Measurements from ENCODE around the gene ANAPC1. TPM values are rescaled to one million over a fixed set of nuclear protein-coding genes. Genes with fewer than 3 reads are reported as not detected.
A peak's percentile ranks its signal among the peaks of the same experiment; 100 is the strongest.

ANAPC1 gene
- total and polyA plus RNA-seq, 10 of the 15 experiments (the other 5 are each of a cell fraction or from before 2014, with no cell fraction given), result 10.0 to 108 (median 53.6) TPM

GRCh38 chr2:111898703-111899514 lies 14.9 kb upstream of the ANAPC1 start (continued):
- TF ChIP-seq HDGF (IDR thresholded peaks at IDR 0.05), result 0 out of 2 replicates have a peak, but pooled peaks have one; percentile 14
- TF ChIP-seq SMARCA5 (IDR thresholded peaks at IDR 0.05), result no peak
- no peak for TF ChIP-seq ZZZ3 (IDR thresholded peaks at IDR 0.05; ENCODE audit: control insufficient read depth, insufficient read length, low read depth)
- TF ChIP-seq NBN (IDR thresholded peaks at IDR 0.05), result no peak
- TF ChIP-seq MEF2B (IDR thresholded peaks at IDR 0.05; ENCODE audit: partially characterized antibody, poor library complexity, severe bottlenecking), result peak; percentile 58
- TF ChIP-seq IKZF1 (conservative IDR thresholded peaks at IDR 0.05), result peak; percentile 70
- TF ChIP-seq, protein P1, sequence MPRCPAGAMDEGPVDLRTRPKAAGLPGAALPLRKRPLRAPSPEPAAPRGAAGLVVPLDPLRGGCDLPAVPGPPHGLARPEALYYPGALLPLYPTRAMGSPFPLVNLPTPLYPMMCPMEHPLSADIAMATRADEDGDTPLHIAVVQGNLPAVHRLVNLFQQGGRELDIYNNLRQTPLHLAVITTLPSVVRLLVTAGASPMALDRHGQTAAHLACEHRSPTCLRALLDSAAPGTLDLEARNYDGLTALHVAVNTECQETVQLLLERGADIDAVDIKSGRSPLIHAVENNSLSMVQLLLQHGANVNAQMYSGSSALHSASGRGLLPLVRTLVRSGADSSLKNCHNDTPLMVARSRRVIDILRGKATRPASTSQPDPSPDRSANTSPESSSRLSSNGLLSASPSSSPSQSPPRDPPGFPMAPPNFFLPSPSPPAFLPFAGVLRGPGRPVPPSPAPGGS (IDR thresholded peaks at IDR 0.05; ENCODE audit: borderline replicate concordance, insufficient read depth, low read depth, low read length, poor library complexity, severe bottlenecking), result no peak
- TF ChIP-seq EP300 (IDR thresholded peaks at IDR 0.05; ENCODE audit: borderline replicate concordance in 1 of 2, control insufficient read depth in 1 of 2, low read depth in 2 of 2, low read length in 2 of 2), result no peak
- TF ChIP-seq SUPT20H (IDR thresholded peaks at IDR 0.05; ENCODE audit: borderline replicate concordance, control insufficient read depth, low read depth, low read length), result no peak
- TF ChIP-seq, protein P2, sequence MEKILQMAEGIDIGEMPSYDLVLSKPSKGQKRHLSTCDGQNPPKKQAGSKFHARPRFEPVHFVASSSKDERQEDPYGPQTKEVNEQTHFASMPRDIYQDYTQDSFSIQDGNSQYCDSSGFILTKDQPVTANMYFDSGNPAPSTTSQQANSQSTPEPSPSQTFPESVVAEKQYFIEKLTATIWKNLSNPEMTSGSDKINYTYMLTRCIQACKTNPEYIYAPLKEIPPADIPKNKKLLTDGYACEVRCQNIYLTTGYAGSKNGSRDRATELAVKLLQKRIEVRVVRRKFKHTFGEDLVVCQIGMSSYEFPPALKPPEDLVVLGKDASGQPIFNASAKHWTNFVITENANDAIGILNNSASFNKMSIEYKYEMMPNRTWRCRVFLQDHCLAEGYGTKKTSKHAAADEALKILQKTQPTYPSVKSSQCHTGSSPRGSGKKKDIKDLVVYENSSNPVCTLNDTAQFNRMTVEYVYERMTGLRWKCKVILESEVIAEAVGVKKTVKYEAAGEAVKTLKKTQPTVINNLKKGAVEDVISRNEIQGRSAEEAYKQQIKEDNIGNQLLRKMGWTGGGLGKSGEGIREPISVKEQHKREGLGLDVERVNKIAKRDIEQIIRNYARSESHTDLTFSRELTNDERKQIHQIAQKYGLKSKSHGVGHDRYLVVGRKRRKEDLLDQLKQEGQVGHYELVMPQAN (conservative IDR thresholded peaks at IDR 0.05), result peak; percentile 27; the same call in 1 of the 2 replicates
- no peak for TF ChIP-seq ZNF592 (IDR thresholded peaks at IDR 0.05)
- TF ChIP-seq TAF1 (IDR thresholded peaks at IDR 0.05; ENCODE audit: borderline replicate concordance, low read depth, low read length), result no peak
- TF ChIP-seq CBFB (IDR thresholded peaks at IDR 0.05; ENCODE audit: low read depth), result no peak
- peak; percentile 74 for TF ChIP-seq HDAC6 (IDR thresholded peaks at IDR 0.05; ENCODE audit: unreplicated experiment)
- no peak for TF ChIP-seq KDM1A (IDR thresholded peaks at IDR 0.05; ENCODE audit: borderline replicate concordance)

Data from GM12878 (cell line).